ENCODE results near the gene CD58.

Gene CD58

DNA sequence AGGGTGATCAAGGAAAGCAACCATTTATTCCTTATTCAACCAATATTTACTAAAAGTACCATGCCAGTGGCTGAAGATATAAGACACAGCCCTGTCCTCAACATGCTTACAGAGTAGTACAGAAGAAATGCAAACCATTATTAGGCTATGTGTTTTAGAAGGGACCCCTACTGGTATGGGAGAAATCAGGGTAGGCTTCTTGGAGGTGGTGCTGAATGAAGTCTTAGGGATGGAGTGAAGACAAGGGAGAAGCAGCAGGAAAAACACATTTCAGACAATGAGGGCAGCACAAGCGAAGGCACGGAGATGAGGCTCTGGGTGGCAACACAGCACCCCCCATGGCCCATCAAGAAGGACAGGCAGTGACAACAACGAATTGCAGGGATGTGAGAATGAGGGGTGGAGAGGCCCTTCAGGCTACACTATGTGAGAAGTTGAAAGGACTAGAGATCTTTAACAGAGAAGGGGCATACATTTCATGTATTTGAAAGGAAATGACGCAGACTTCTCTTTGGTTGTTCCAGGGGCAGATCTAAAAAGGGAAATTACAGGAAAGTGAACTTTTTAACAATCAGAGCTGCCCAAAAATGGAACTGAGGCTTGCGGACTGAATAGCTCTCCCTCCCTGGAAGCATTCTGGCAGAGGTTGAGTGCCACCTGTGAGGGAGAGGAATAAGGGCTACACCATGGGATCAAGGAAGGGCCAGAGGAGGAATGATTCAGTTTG lies 16.8 kb upstream of the CD58 start:
- TF ChIP-seq CTCF (IDR thresholded peaks at IDR 0.05; ENCODE audit: low read depth, low read length): no peak
- no peak for DNase-seq (ENCODE audit: low read depth in 2 of 2)
- no peak overlapping the region for H3K4me3 ChIP-seq (replicated peaks in 1 of 2; ENCODE audit: low read depth in 2 of 2, low read length in 2 of 2)

DNA sequence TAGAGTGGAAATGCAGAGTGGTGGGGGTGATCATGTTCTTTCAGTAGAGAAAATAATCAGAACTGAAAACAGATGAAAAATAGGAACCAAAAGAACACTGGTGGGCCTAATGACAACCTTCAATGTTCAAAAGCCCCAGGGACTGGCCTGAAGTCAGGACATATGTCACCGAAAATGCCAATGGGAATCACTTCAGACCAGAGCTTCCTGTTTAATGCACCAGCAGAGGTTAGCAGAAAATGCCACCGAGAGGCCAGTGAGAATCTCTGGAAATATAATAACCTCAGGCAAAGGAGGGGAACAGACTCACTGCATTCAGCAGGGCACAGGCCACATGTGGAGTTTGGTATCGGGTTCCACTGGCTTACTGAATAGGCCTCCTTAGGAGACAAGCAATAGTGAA lies 15.9 kb upstream of the CD58 start:
- TF ChIP-seq CTCF (IDR thresholded peaks at IDR 0.05; ENCODE audit: low read depth, low read length): no peak
- DNase-seq (ENCODE audit: low read depth in 2 of 2): no peak

GRCh38 chr1:116585886-116586285 lies 15.1 kb upstream of the CD58 start:
- DNase-seq (ENCODE audit: low read depth in 2 of 2): no peak
- no peak for TF ChIP-seq CTCF (IDR thresholded peaks at IDR 0.05; ENCODE audit: low read depth, low read length)
- no peak overlapping the region for H3K4me3 ChIP-seq (replicated peaks in 1 of 2; ENCODE audit: low read depth in 2 of 2, low read length in 2 of 2)

More for the DNA sequence above, 15.9 kb upstream of the CD58 start:
- H3K4me3 ChIP-seq (replicated peaks in 1 of 2; ENCODE audit: low read depth in 2 of 2, low read length in 2 of 2): no peak overlapping the region

- TF ChIP-seq CTCF (IDR thresholded peaks at IDR 0.05; ENCODE audit: low read depth, low read length): no peak
- H3K4me3 ChIP-seq (replicated peaks in 1 of 2; ENCODE audit: low read depth in 2 of 2, low read length in 2 of 2): no peak overlapping the region
- no peak for DNase-seq (ENCODE audit: low read depth in 2 of 2)
These were observed 10.6 kb upstream of the CD58 start for GRCh38 chr1:116581323-116581885.

DNA sequence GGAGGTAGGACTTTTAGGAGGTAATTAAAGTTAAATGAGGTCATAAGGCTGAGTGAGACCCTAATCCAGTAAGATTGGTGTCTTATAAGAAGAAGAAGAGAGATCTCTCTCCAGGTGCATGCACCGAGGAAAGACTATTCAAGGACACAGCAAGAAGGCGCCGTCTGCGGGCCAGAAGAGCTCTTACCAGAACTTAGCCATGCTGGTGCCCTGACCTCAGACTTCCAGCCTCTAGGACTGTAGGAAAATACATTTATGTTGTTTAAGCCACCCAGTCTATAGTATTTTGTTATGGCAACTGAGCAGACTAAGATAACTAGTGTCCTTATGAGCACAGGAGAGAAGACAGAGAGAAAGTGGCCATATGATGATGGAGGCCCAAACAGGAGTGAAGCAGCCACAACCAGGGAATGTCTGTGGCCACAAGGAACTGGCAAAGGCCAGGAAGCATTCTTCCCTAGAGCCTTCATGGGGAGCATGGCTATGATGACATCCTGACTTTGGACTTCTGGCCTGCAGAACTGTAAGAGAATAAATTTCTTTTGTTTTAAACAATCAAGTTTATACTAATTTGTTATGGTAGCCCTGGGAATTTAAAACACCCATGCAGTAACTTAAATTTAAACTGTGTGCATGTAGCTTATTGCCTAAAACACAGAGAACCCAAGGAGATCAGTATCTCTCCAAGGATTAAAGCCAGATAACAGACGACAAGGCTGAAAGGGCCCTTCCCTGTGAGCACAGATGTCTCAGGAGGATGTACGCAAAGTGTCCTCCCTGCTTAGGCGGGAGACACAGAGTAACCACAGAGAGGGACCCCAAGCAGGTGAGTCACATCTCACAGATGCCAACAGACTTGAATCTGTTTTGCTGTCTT lies 9.9 kb upstream of the CD58 start:
- H3K4me3 ChIP-seq (replicated peaks in 1 of 2; ENCODE audit: low read depth in 2 of 2, low read length in 2 of 2): no peak overlapping the region
- no peak for TF ChIP-seq CTCF (IDR thresholded peaks at IDR 0.05; ENCODE audit: low read depth, low read length)
- peak in 1 of 2 donors; percentile 13 for DNase-seq (ENCODE audit: low read depth in 2 of 2)

DNA sequence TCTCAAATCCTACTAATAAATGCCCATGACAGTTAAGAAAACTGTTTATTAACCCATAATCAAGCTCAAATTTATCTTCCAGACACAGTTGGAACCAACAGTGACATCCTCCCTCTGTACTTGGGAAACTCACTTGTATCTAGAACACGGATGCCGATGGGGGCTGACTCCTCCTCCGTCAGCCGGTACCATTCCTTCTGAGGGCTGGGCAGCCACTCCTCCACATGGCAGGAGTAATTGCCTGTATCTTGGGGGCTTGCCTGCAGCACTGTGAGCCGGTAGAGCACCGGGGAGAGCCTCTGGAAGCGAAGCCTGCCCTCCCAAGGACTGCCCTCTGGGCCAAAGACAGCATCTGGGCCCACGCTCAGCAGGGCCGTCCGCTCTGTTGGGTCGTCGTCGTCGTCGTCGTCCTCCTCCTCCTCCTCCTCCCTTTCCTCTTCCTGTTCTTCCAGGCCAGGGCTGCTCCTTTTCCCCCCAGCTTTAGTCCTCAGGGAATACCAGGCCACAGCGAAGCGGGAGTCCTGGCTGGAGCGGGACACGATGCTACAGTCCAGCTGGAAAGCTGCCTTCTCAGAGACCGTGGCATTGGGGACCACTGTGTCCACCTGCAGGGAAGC lies 8.5 kb upstream of the CD58 start:
- no peak for DNase-seq (ENCODE audit: low read depth in 2 of 2)
- TF ChIP-seq CTCF (IDR thresholded peaks at IDR 0.05; ENCODE audit: low read depth, low read length): no peak
- no peak overlapping the region for H3K4me3 ChIP-seq (replicated peaks in 1 of 2; ENCODE audit: low read depth in 2 of 2, low read length in 2 of 2)
